Fibroblast of lung (primary cell): ENCODE results near the gene SPIN1. TPM values are rescaled to one million over a fixed set of nuclear protein-coding genes. Genes with fewer than 3 reads are reported as not detected.

ENCODE experiments used
- DNase-seq, 2 donors: peaks; one replicate each; pipeline versions ENCODE4 v3.0.0 to v3.0.0-alpha.2; 2010; ENCODE audit warnings: low read depth in 2 of 2
- H2AFZ ChIP-seq: 2 replicates; pipeline ENCODE4 v1.5.1; 2012; ENCODE audit warnings: low read length, control low read depth, inconsistent platforms
- H3K27ac ChIP-seq: 2 replicates; pipeline ENCODE4 v1.5.1; 2011; ENCODE audit warnings: low read length, control low read depth; ENCODE audit not compliant: insufficient read depth
- H3K27me3 ChIP-seq: 2 replicates; pipeline ENCODE4 v1.5.1; 2011; ENCODE audit warnings: mild to moderate bottlenecking, low read length; ENCODE audit not compliant: control insufficient read depth, insufficient read depth
- H3K36me3 ChIP-seq: 2 replicates; pipeline ENCODE4 v1.5.1; 2011; ENCODE audit warnings: low read length; ENCODE audit not compliant: control insufficient read depth, insufficient read depth
- H3K4me1 ChIP-seq: 2 replicates; pipeline ENCODE4 v1.5.1; 2011; ENCODE audit warnings: low read length; ENCODE audit not compliant: control insufficient read depth, insufficient read depth; ENCODE audit errors: extremely low read depth
- H3K4me2 ChIP-seq: 2 replicates; pipeline ENCODE4 v1.5.1; 2011; ENCODE audit warnings: low read length, control low read depth; ENCODE audit not compliant: insufficient read depth; ENCODE audit errors: extremely low read depth
- H3K4me3 ChIP-seq, 4 experiments: fragments of 200-600 bp in 1 of 4; sonication (generic) in 1 of 4; replicated peaks in 1 of 4; 2 replicates each; pipeline ENCODE4 v1.5.1; 2011 to 2016; ENCODE audit warnings: low read length in 4 of 4, low read depth in 3 of 4, mild to moderate bottlenecking in 3 of 4, control low read depth in 2 of 4, inconsistent platforms in 1 of 4, mixed read lengths in 1 of 4; ENCODE audit not compliant: insufficient read depth in 1 of 4; ENCODE audit errors: control extremely low read depth in 1 of 4
- H3K79me2 ChIP-seq: 2 replicates; pipeline ENCODE4 v1.5.1; 2012; ENCODE audit warnings: mild to moderate bottlenecking, low read length, inconsistent platforms; ENCODE audit not compliant: control insufficient read depth, insufficient read depth
- H3K9ac ChIP-seq: 2 replicates; pipeline ENCODE4 v1.5.1; 2011; ENCODE audit warnings: mild to moderate bottlenecking, low read length, control low read depth; ENCODE audit not compliant: insufficient read depth
- H3K9me3 ChIP-seq: 2 replicates; pipeline ENCODE4 v1.5.1; 2012; ENCODE audit warnings: low read depth, low read length; ENCODE audit not compliant: control insufficient read depth, insufficient read depth
- H4K20me1 ChIP-seq: 2 replicates; pipeline ENCODE4 v1.5.1; 2011; ENCODE audit warnings: low read length; ENCODE audit not compliant: control insufficient read depth, insufficient read depth; ENCODE audit errors: extremely low read depth
- CTCF ChIP-seq, 2 donors: IDR thresholded peaks in 1 of 2; conservative IDR thresholded peaks in 1 of 2; 1 replicate in 1 of 2; 2 replicates in 1 of 2; pipeline ENCODE4 v1.5.1; 2011 to 2012; ENCODE audit warnings: low read length in 2 of 2, control low read depth in 1 of 2, inconsistent platforms in 1 of 2, low read depth in 1 of 2, mild to moderate bottlenecking in 1 of 2
- EZH2 ChIP-seq: IDR thresholded peaks from 2 replicates; pipeline ENCODE4 v1.5.1; 2012; ENCODE audit warnings: low read length, control low read depth, mild to moderate bottlenecking; ENCODE audit errors: missing control alignments
- polyA plus RNA-seq, 2 donors: library from polyadenylated mRNA; depleted of rRNA in 1 of 2; stranded (reverse) in 1 of 2; unstranded in 1 of 2; fragments of >200 nt; gene quantifications; 2 replicates each; pipeline ENCODE4 v1.2.1, GENCODE V29; 2011 to 2012; ENCODE audit warnings: missing spikeins in 1 of 2
- total RNA-seq: library from RNA; depleted of rRNA; stranded (reverse); fragments of >200 nt; gene quantifications from 2 replicates; pipeline ENCODE4 v1.2.1, GENCODE V29; 2014

The SPIN1 gene
- total and polyA plus RNA-seq, 2 donors (not counting 1 experiment from before 2014, with no cell fraction given), result 96.9 to 121 TPM

- Histone ChIP-seq H3K27me3 (no peaks in the 10 kb centered on the region), H3K27ac (no peak overlapping the region), H2AFZ (no peak overlapping the region), H3K4me1 (peaks cover 13% of the 10 kb centered on the region), H3K36me3 (no peaks in the 10 kb centered on the region), H3K9me3 (no peaks in the 10 kb centered on the region), H4K20me1 (no peaks in the 10 kb centered on the region), H3K4me2 (no peak overlapping the region), H3K79me2 (peaks cover 2% of the 10 kb centered on the region), H3K9ac (no peak overlapping the region), H3K4me3 (no peak overlapping the region)
- TF ChIP-seq CTCF (conservative IDR thresholded peaks at IDR 0.05 in 1 of 2, IDR thresholded peaks at IDR 0.05 in 1 of 2; ENCODE audit: low read depth in 1 of 2, low read length in 2 of 2) (no peak), EZH2 (no peak)
- no peak for DNase-seq
Measured at GRCh38 chr9:88481933-88482332, 93.7 kb downstream of the SPIN1 start.

DNA sequence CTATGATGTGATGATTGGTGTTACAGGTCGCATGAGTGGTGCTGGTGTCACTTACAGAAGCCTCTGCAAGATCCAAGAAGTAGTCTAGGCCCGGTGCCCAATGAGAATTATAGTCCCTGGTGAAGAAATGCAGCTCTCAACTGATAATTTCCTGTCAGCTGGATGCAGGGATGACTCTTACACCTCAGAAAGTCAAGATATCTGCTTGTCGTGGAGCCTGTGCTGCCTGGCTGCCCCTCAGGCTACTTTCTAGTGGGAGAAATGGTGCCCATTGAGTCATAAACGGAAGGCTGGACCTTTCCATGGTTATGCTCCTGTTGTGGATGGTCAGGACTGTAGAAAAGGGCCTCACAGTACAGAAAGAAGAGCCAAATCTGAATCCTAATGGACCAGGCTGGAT is 99.9 kb downstream of the SPIN1 start:
- Histone ChIP-seq H3K79me2 (no peaks in the 10 kb centered on the region), H4K20me1 (no peaks in the 10 kb centered on the region), H3K4me3 (no peak overlapping the region), H3K36me3 (no peaks in the 10 kb centered on the region), H3K4me2 (no peak overlapping the region), H3K9me3 (no peaks in the 10 kb centered on the region), H3K27ac (no peak overlapping the region), H3K4me1 (no peaks in the 10 kb centered on the region), H3K27me3 (no peaks in the 10 kb centered on the region), H2AFZ (no peak overlapping the region), H3K9ac (no peak overlapping the region)
- DNase-seq, result no peak
- TF ChIP-seq EZH2, result no peak
- no peak for TF ChIP-seq CTCF (conservative IDR thresholded peaks at IDR 0.05 in 1 of 2, IDR thresholded peaks at IDR 0.05 in 1 of 2; ENCODE audit: low read depth in 1 of 2, low read length in 2 of 2)

DNA sequence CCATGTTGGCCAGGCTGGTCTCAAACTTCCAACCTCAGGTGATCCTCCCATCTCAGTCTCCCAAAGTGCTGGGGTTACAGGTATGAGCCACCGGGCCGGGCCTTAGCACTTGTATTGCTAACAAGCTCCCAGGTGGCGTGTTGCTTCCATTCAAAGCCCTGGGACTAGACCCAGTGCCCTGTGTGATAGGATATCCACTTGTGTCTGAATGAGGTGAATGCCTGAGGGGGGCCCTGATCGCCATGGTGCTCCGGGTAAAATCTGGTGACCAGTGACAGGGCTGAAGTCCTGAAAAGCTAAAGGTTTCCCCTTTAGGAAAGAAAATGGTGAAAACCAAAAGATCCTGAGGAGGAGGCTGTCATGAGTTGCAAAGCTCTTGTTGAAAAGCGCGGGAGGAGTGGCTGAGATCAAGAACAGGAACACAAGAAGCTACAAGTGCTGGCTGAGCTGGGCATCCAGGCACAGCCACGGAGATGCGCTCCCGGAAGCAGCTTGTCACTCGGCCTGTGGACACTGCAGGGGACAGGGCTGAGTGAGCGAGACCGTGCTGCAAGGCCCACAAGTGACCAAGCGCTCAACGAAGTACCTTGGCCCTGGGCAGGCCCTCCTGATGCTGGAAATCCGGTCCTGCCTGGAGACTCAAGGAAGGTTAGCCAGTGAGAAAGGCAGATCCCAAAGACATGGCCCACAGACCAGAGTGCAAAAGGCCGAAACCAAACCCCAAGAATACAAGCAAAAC is 106.9 kb downstream of the SPIN1 start:
- H3K9ac ChIP-seq, result no peak overlapping the region
- H3K79me2 ChIP-seq, result no peaks in the 10 kb centered on the region
- TF ChIP-seq CTCF (conservative IDR thresholded peaks at IDR 0.05 in 1 of 2, IDR thresholded peaks at IDR 0.05 in 1 of 2; ENCODE audit: low read depth in 1 of 2, low read length in 2 of 2) (no peak), EZH2 (no peak)
- H3K4me3 ChIP-seq, result no peak overlapping the region
- no peak overlapping the region for H2AFZ ChIP-seq
- H3K27me3 ChIP-seq, result no peaks in the 10 kb centered on the region
- no peaks in the 10 kb centered on the region for H3K4me1 ChIP-seq
- no peak for DNase-seq
- no peaks in the 10 kb centered on the region for H4K20me1 ChIP-seq
- no peak overlapping the region for H3K27ac ChIP-seq
- no peak overlapping the region for H3K4me2 ChIP-seq
- no peaks in the 10 kb centered on the region for H3K36me3 ChIP-seq
- H3K9me3 ChIP-seq, result no peaks in the 10 kb centered on the region
